Measurements from ENCODE around the gene EIF3K.
"Not testable (repeated sequence)": the region's sequence is repeated elsewhere in the genome, so short reads cannot be mapped to it uniquely, and the experiment has no call there.

EIF3K gene

GRCh38 chr19:38618590-38619360 lies at the start of gene EIF3K:
EIF3K (plus strand) TSS chr19:38619188; CDS start chr19:38619269, 81 bp downstream.
- DNase-seq = peak; percentile 97 to 100

GRCh38 chr19:38569368-38569983 lies 49.5 kb upstream of the EIF3K start:
- no peak for DNase-seq

- DNase-seq = no peak
Observed at GRCh38 chr19:38571682-38572081, 47.3 kb upstream of the EIF3K start.

- no peak for DNase-seq
Observed at GRCh38 chr19:38577826-38578225, 41.2 kb upstream of the EIF3K start.

- DNase-seq = not testable (repeated sequence)
Observed at GRCh38 chr19:38579304-38579703, 39.7 kb upstream of the EIF3K start.

- DNase-seq = no peak
Observed at GRCh38 chr19:38580080-38580479, 38.9 kb upstream of the EIF3K start.

- no peak for DNase-seq
Observed at GRCh38 chr19:38583219-38583984, 35.6 kb upstream of the EIF3K start.

- DNase-seq = no peak
Observed at GRCh38 chr19:38583985-38584305, 35.0 kb upstream of the EIF3K start.

GRCh38 chr19:38587562-38587961 lies 31.4 kb upstream of the EIF3K start:
- no peak for DNase-seq

GRCh38 chr19:38588041-38588440 lies 30.9 kb upstream of the EIF3K start:
- no peak for DNase-seq

- DNase-seq = no peak
Observed at GRCh38 chr19:38592940-38593339, 26.0 kb upstream of the EIF3K start.

GRCh38 chr19:38596057-38596981 lies 22.7 kb upstream of the EIF3K start:
- DNase-seq = peak in 1 of 2 experiments; percentile 16

- DNase-seq = no peak
Observed at GRCh38 chr19:38597075-38597474, 21.9 kb upstream of the EIF3K start.

- DNase-seq = no peak
Observed at GRCh38 chr19:38599722-38600121, 19.3 kb upstream of the EIF3K start.

GRCh38 chr19:38602856-38603255 lies 16.1 kb upstream of the EIF3K start:
- DNase-seq = not testable (repeated sequence)

GRCh38 chr19:38606131-38606530 lies 12.9 kb upstream of the EIF3K start:
- DNase-seq = no peak

- DNase-seq = no peak
Observed at GRCh38 chr19:38614289-38614688, 4.7 kb upstream of the EIF3K start.

- no peak for DNase-seq
Observed at GRCh38 chr19:38615007-38615581, 3.9 kb upstream of the EIF3K start.

GRCh38 chr19:38616265-38616664 lies 2.7 kb upstream of the EIF3K start:
- no peak for DNase-seq

GRCh38 chr19:38617283-38617763 lies 1.7 kb upstream of the EIF3K start:
- no peak for DNase-seq

GRCh38 chr19:38617764-38618589 lies 1.0 kb upstream of the EIF3K start, which contains the start of gene MAP4K1:
MAP4K1 (minus strand) TSS chr19:38617953; CDS start chr19:38617895, 58 bp downstream.
- no peak for DNase-seq

All from NCI-H446 (cell line).